ENCODE data around the gene AKAP6. TPM values are rescaled to one million over a fixed set of nuclear protein-coding genes. Genes with fewer than 3 reads are reported as not detected.

Gene AKAP6
- total RNA-seq, 2 donors from 2014 or later: 3.6 to 9.9 TPM

- no peak overlapping the region for H3K4me3 ChIP-seq
- no peaks in the 10 kb centered on the region for H3K36me3 ChIP-seq
- no peaks in the 10 kb centered on the region for H3K4me1 ChIP-seq (replicated peaks)
- no peak overlapping the region for H3K27ac ChIP-seq
- 75% methylated on average over 2 of the region's 2 CpGs for WGBS
- no peak for DNase-seq (ENCODE audit: low spot score)
- TF ChIP-seq POLR2AphosphoS5 (IDR thresholded peaks at IDR 0.05) (no peak), POLR2A (IDR thresholded peaks at IDR 0.05) (no peak), CTCF (IDR thresholded peaks at IDR 0.05) (no peak)
- H3K27me3 ChIP-seq (replicated peaks; ENCODE audit: insufficient read depth): no peaks in the 10 kb centered on the region
- intact Hi-C loops (cut with DNase I): no loop called here
- no peaks in the 10 kb centered on the region for H3K9me3 ChIP-seq
These were observed 122.0 kb downstream of the AKAP6 start for GRCh38 chr14:32450919-32451675.

- Histone ChIP-seq H3K4me1 (replicated peaks) (no peaks in the 10 kb centered on the region), H3K9me3 (no peaks in the 10 kb centered on the region), H3K36me3 (no peaks in the 10 kb centered on the region), H3K4me3 (no peak overlapping the region), H3K27ac (no peak overlapping the region), H3K27me3 (replicated peaks; ENCODE audit: insufficient read depth) (no peaks in the 10 kb centered on the region)
- TF ChIP-seq CTCF (IDR thresholded peaks at IDR 0.05): no peak
- TF ChIP-seq POLR2AphosphoS5 (IDR thresholded peaks at IDR 0.05): no peak
- no peak for TF ChIP-seq POLR2A (IDR thresholded peaks at IDR 0.05)
- 67% methylated on average over 9 of the region's 9 CpGs for WGBS
- no peak for DNase-seq (ENCODE audit: low spot score)
- intact Hi-C loops (cut with DNase I): no loop called here
These were observed 125.0 kb downstream of the AKAP6 start for GRCh38 chr14:32453857-32454810.

- Histone ChIP-seq H3K9me3 (no peaks in the 10 kb centered on the region), H3K27me3 (replicated peaks; ENCODE audit: insufficient read depth) (no peaks in the 10 kb centered on the region), H3K27ac (no peak overlapping the region), H3K36me3 (no peaks in the 10 kb centered on the region), H3K4me1 (replicated peaks) (no peaks in the 10 kb centered on the region), H3K4me3 (no peak overlapping the region)
- WGBS: 49% methylated on average over 5 of the region's 5 CpGs
- intact Hi-C loops (cut with DNase I): no loop called here
- DNase-seq (ENCODE audit: low spot score): no peak
- no peak for TF ChIP-seq CTCF (IDR thresholded peaks at IDR 0.05)
- TF ChIP-seq POLR2A (IDR thresholded peaks at IDR 0.05): no peak
- no peak for TF ChIP-seq POLR2AphosphoS5 (IDR thresholded peaks at IDR 0.05)
These were observed 128.3 kb downstream of the AKAP6 start for GRCh38 chr14:32457213-32457920.

GRCh38 chr14:32458720-32459119 is 129.6 kb downstream of the AKAP6 start:
- TF ChIP-seq POLR2A (IDR thresholded peaks at IDR 0.05) (no peak), CTCF (IDR thresholded peaks at IDR 0.05) (no peak), POLR2AphosphoS5 (IDR thresholded peaks at IDR 0.05) (no peak)
- no peak overlapping the region for H3K27ac ChIP-seq
- intact Hi-C loops (cut with DNase I): no loop called here

More at GRCh38 chr14:32458720-32459119, 129.6 kb downstream of the AKAP6 start:
- 84% methylated on average over 3 of the region's 3 CpGs for WGBS
- H3K4me3 ChIP-seq: no peak overlapping the region
- no peak for DNase-seq (ENCODE audit: low spot score)
- no peaks in the 10 kb centered on the region for H3K36me3 ChIP-seq
- no peaks in the 10 kb centered on the region for H3K27me3 ChIP-seq (replicated peaks; ENCODE audit: insufficient read depth)
- no peaks in the 10 kb centered on the region for H3K9me3 ChIP-seq
- no peaks in the 10 kb centered on the region for H3K4me1 ChIP-seq (replicated peaks)
